Hippocampal formation (tissue), 2 donors: ENCODE data around the gene PTCH1.
A peak's percentile ranks its signal among the peaks of the same experiment; 100 is the strongest.

ENCODE experiments used
- DNase-seq, 2 donors: peaks; one replicate each; lab custom pipeline; 2025; lab: John Stamatoyannopoulos, UW

Gene PTCH1

DNA sequence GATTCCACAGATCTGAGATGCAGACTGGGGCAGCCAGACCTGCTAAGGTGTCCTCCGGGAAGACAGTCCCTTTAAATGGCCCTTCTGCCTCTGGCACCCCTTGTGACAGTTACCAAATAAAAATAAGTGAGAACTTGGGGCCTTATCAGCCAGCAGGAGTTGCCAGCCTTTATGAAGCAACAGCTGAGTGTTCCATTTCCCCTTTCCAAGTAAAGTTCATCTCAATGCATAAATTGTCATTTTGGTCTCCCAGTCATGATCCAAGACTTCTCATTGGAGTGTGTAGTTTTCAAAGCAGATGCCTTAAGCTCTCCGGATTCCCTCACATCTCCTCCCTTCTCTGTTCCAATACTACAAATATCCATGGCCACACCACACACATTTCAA lies 4.1 kb downstream of the PTCH1 start:
- no peak for DNase-seq

DNA sequence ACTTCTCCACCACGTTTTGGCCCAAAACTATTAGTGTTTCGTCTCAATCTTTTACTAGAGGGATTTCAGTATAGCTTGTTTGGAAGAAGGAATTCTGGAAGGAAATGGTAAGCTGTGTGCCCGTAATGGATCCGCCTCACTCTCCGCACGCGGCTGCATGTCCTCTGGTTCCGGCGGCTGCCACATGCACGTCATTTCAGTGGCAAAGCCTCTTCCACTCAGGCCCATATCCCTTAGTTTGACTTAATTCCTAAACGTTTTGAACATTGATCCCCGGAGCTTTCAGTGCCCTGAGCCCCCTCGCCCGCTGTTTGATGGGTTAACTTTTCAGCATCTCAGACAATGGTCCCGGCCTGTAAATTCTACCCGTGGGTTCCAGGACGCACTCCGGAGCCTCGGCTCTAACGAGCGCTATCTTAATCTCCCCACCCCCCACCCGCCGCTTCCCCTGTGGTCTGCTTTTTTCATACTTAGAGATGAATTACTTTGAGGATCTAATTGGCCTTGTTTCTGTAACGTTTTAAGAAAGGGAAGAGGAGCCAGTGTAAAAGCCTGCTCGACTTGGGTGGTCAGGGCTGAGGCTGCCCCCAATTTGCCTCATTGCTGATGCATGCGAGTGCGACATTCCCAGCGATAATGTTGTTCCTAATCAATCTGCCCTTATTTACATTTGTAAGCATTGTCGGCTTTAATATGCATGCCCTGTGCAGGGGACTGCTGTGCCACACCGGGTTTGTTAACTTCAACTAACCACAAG lies 4.6 kb downstream of the PTCH1 start:
- no peak for DNase-seq

DNA sequence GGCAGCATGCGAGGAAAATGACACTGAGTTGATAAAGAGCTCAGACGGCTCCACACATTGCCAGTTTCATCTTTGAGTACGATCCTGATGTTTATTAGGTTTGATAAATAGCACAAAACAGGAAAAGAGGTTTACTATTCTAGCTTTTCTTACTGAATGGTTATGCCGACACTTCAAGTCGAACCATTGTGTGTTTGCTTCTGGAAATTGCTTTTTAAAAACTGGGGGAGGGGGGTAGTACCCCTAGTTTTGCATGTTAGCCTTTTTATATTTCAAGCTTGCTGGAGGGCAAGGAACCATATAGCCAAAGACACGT lies 5.2 kb downstream of the PTCH1 start:
- DNase-seq, result no peak

DNA sequence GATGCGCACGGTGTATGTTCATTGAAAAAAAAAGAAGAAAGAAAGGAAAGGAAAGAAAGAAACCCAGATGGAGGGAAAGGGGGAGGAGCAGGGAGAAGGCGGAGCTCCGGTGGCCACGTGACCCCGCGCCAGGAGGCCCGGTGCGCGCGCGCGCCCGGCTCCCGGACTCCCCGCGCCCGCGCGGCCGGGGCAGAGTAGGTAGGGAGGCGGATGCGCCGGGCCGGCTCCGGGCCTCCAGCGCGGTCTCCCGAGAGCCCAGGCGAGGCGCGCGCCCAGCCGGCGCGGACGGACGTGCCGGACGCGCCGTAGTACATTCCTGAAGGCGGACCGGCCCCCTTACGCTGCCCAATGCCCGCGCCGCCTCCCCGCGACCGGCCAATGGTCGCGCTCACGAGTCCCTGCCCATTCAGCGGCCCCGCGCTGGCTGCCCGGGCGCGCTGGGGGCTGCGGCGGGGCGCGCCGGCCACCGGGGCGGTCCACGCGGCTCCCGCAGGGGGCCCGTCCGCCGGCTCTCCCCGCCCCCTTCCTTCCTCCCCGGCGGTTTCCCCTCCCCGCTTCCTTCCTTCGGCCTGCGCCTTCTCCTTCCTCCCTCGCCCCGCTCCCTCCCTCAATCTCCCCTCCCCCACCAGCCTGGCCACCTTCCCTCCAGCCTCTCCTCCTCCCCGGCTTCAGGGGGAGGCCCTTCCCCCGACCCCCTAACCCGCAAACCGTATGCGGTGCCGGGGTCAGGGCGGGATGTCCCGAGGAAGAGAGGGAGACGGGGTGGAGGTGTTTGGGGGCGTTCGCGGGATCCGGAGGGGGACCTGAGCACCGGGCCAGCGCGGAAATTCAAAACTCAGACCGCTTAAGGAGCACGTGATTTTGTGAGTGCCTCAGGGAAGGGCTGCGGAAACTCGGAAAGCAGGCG lies 5.8 kb downstream of the PTCH1 start:
- DNase-seq, result peak; percentile 77 to 84

DNA sequence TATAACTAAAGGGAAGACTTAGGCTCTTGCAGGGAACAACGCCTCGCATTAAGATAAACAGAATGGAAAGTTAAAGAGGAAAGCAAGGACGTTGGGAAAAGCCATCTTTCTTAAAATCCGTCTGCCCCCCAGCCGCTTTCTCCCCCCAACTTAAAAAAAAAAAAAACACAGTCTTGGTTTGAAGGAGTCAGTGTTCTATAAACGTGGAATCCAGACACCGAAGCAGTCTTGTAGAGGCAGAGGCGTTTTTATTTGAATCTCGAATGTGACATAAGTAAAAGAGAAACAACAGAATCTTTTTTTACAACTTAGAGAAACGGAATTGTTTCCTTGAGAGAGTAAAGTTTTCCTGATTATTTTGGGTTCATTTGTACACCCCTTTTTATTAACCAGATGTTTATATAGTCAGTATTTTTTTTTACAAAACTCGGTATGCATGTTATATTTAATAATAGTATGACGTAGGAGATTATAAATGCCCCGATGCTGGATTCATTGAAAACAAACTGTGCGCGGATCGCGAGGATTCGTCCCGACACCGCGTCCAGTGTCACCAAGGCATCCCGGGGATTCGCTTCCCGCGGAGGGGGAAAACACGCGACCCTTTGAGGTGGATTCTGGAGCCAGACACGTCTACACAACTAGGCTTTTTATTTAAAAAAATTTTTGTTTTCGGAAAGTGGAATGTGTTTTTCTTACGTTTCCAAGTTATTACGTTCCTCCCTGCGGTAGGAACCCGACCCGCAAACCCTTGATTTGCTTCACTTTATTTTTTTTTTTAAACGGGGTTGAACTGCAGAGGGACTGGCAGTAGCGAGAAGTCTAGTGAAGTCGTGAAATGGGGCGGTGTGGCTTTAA lies 6.7 kb downstream of the PTCH1 start:
- DNase-seq, result no peak

DNA sequence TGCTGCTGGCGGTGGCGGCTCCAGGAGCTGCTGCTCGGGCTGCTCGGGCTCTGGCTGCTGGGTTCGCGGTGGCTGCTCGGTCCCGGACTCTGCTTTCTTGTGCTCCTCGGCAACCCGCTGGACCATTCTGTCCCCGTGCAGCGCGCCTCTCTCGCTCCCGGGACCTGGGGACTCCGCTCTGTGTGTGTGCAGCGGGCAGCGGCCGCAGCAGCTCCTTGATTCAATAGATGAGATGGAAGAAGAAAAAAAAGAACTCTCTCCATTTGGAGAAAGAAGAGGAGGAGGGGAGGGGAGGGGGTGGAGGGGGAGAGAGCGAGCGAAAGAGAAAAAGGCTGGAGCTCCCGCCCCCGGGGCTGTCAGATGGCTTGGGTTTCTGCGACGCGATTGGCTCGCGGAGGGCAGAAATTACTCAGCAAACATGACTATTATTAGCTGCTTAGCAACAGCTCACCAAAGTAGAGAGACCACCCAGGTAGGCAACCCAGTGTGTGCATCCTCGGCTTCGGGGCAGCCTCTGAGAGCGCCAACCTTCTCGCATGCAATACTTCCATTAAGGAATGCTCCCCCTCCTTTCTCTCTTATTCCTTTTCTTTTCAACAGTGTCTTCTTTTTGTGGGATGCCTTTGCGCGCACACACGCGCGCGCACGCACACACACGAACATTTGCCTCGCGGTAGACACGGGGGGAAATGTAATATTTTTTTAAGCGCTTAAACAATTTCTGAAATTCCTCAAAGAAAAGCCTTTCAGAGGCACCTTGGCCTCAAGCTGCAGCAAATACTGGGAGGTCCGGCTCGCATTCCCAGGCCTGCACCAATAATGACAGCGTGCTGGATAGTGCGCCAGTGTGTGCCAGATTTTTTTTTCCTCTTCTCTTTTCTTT lies 7.6 kb downstream of the PTCH1 start:
- peak; percentile 84 to 86 for DNase-seq

DNA sequence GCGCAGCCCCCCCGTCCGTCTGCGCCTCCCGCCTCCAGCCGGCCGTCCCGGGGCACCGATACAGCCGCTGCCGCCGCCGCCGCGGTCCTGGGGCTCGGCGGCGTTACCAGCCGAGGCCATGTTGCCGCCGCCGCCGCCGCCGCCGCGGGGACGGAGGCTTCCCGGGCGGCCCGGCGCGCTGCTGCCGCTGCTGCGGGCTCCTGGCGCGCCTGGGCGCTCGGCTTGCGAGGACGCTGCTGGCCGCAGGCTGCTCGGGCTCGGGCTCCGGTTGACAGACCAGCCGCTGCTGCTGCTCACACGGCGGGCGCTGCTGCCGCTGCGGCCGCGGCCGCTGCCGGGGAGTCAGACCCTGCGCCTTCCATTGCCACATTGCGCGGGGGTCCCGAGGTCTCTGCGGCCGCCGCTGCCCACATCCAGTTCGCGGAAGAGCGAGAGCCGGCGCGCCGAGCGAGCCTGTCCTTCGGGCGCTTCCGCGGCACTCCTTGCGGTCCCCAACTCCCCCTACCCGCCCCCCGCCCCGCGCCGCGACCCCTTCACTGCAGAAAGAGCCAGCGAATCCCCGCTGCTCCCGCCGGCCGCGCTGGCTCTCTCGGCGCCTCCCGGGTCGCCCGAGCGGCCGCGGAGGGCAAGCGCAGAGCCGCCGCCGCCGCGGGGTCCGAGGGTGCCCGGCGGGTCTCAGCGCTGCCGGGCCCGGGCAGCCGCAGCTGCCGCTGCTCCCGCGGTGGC lies 8.4 kb downstream of the PTCH1 start:
- no peak for DNase-seq

DNA sequence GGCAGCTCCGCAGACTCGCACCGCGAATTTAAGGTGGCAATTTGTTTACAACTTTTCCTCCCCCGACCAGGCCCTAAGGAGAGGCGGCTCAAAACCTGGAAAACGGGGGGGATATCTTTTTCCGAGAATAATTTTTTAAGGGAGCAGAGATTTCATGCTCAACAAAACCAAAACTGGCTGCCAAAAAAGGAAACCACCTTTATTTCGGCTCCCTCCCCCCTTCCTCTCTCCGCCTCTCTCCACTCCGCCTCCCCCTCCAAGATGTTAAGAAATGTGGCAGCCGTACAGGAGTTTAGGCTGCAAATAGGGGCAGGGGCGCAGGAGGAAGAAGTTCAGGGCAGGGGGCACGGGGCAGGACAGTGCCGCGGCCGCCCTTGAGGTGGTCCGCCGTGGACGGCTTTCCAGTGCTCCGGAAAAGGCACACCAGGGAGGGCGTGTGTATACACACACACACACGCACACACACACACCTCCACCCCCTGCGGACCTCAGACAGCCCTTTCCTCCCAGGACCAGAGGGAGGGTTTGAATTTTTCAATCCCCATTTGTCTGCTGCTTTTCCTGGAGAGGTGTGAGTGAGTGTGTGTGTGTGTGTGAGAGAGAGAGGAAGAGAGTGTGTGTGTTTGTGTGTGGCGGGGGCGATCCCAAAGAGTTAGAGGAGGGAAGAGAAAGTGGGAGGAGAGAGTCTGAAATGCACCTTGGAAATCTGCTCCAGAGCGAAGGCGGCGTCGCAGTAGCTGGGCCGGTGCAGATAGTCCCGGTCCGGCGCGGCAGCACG lies 9.1 kb downstream of the PTCH1 start:
- DNase-seq, result peak; percentile 78 to 83

DNA sequence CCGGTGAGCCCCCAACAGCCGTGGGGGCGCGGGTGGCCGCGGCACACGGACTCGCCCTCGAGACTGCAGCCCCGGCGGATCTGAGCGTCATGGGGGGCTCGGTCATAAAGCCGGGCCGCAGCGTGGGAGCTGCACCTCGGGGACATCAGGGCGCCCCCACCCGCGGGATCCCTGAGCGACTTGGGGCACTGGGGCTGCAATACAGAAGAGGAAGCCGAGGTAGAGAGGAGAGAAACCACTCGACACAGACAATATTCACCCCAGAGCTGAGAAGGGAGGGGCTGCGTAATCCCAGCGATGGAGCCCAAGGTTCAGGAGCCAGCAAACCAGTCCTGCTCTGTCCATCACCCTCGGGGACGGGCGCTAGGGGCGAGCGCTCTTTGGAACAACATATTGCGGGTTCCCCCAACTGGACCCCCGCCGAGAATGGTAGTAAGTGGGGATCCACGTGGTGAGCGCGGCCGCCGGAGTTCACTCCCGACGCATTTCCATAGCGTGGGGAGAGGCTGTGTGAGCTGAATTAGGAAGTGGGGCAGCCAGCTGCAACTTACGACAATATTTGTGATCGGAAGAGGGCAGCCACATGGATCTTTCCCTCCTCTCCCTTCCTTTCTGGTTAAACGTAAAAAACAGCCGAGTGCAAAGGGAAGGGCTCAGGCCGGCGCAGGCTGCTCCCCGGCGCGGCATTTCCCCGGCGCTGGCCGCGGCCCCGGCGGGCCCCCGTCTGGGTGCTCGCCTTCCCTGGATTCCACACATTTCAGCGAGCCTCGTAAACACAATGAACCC lies 9.9 kb downstream of the PTCH1 start:
- peak; percentile 71 to 87 for DNase-seq

DNA sequence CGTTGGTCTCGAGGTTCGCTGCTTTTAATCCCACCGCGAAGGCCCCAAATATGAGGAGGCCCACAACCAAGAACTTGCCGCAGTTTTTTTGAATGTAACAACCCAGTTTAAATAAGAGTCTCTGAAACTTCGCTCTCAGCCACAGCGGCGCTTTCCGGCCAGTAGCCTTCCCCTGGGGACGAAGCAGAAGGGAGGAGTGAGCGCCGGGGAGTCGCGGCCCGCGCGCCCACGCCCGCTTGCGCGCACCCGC lies 10.4 kb downstream of the PTCH1 start:
- peak; percentile 5 to 58 for DNase-seq

DNA sequence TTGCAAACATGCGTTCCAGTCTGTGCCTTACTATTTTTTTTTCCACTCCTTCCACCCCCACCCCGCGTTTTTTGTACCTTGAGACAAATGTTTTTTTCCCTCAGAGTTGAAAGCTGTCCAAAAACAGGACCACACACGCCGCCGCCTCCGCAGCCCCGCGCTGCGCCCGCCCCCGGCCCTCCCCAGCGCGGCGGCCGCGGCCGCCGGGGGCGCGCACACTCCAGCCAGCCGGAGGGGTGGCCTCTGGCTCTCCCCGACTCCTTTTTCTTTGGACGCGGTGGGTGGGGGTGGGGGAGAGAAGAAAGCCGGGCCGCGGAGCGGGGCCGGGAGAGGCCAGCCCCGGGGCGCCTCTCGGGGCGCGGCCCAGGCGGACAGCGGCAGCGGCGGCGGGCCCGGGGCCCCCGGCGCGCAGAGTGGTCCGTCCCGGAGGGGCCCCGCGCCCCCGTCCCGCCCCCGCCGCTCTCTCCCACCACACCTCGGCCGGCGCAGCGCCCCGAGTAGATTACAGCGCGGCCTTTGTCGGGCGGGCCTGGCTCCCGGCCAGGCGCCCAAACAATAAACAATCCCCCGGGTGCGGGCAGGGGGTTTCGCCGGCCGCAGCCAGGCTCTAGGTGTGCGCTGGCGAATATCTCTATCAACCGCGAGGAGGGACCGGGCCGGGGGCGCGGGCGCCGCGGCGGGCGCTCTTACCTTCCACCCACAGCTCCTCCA lies 10.9 kb downstream of the PTCH1 start:
- peak; percentile 39 to 67 for DNase-seq

DNA sequence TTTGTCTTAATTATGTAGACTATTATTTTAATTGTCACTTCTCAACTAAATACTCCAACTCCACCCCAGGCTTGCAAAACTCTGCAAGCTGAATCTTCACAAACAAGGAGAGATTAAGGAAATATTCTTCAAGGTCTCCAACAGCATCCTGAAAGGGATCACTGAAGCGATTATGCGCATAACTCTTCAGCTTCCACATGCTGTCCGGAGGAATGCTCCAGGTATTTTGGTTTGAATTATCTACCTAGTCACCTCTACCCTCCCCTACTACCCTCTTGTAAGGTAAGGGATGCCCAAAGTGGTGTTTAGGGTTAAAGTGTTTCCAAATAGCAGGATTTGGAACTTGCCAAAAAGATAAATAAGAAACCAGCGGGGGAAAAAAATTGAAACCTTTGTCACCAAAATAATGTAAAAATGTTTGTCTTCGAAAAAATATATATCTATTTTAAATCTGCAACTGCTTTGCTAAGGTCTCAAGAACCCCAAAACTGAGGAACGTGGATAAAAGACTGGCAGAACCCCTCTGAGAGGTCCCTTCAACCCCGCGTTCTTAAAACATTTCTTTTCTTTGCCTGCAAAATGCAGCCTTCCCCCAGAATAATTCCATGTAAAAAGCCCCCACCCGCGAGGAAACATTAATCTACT lies 11.6 kb downstream of the PTCH1 start:
- DNase-seq, result no peak

DNA sequence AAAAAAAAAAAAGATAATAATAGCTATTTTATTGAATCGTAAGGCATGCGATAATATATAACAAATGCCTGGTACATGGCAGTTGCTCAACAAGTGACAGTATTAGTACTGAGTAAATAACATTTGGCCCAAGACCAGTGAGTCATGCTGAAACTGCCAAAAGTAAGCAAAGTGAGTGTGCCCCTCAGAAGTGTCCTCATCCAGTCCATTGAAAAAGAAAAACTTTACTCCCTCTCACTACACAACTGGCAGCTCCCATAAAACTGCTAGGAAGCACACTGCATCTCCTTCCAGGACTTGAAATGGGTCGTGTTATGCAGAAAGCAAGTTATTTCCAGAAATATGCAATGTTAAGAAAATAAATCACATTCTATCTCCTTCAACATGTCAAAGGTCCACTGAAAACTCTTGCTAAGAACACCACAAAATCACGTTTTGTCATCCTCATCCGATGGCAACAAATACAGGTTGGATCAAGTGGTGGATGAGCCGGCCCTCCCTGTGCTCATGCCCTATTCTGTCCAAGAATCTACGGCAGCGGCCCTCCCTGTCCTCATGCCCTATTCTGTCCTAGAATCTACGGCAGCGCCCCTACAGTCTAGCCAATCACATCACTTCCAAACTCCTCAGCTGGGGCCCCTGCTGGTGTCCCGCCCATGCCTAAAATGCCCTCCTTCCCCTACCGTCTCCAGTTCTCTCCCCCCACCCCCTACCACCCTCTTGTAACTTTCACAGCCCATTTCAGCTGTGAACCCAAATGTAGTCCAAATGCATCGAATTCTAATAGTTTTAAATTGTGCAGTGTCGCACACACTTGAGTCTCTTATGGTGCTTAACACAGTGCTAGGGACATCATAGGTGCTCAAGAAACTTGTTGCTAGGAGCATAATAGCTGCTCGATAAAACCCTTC lies 12.5 kb downstream of the PTCH1 start:
- no peak for DNase-seq

DNA sequence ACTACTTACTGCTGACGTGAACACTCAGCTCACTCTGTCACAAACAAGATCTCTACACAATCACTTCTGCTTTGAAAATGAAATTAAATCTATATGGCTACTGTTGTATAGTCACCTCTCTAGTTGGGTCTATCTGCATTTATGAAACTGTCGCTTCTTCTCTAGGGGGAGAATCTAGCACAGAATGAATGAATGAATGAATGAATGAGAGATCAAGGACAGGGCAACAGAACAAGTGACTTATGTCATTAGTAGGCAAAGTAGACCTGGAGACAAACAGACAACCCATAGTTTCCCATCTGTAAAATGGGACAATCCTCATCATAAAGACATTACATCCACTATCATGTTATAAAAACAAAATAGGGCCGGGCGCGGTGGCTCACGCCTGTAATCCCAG lies 13.4 kb downstream of the PTCH1 start:
- no peak for DNase-seq

DNA sequence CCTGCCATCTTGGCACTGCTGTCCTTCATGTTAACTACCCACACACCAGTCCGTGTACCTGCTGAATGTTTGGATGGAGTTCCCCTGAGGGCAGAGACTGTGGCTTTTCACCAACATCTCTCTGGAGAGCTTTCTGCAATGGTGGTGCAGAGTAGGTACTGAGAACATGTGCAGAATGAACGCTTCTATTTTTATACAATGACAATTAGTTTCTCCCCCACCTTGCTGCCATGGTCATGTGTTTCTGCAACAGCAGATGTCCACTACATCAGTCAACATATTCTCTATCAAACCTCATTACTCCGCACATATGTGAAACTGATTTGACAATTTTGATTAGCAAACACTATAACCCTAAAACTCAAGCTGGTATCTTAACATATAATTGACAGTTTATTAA lies 14.5 kb downstream of the PTCH1 start:
- no peak for DNase-seq

DNA sequence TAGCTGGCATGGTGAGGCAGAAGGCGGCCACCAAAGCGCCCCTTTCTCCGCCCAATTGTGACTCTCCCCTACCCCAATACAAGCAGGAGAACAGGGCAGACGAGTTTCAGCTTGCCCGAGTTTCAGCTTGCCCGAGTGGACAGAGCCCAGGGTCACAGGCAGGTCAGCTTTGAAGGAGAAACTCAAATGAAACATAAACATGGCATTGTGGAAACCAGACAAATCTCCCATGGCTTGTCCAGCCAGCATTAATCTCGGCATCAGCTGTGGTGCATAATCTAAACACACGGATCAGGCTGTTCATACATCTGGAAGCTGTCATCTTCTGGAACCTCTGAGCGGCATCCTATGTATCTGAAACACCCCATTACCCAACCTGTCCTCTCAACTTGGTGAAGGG lies 16.9 kb downstream of the PTCH1 start:
- no peak for DNase-seq

DNA sequence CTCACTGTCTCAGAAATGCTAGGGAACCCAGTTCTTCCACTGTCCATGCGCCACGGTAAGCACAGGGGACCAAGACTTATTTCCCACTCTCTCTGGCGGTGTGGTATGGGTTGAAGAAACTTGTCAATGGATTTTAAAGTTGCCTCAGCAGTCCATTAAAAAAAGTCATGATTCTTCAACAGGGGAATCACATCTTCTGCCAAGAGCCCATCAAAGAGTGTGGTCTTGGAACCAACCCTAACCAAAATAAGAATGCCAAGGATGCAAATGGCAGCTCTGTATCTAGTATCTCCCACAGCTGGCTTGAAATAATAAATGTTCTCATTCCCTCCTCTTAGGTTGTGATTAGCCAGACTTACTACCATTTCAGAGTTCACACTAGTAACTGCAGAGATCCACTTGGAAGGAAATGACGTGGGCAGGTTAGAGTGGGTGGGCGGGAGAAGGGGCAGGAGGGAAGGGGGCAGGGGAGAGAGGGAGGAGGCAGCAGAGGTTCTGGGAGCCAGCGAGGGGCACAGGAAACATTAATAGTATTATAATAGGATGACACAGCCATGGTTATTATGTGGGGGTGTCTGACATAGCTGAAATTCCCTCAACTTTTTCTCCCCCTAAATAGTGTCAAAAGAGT lies 17.6 kb downstream of the PTCH1 start:
- no peak for DNase-seq
